ENCODE measurements around the gene TRAM2. TPM values are rescaled to one million over a fixed set of nuclear protein-coding genes. Genes with fewer than 3 reads are reported as not detected.

TRAM2 gene
- total RNA-seq, 2 donors from 2014 or later = 19.1 to 21.2 TPM

DNA sequence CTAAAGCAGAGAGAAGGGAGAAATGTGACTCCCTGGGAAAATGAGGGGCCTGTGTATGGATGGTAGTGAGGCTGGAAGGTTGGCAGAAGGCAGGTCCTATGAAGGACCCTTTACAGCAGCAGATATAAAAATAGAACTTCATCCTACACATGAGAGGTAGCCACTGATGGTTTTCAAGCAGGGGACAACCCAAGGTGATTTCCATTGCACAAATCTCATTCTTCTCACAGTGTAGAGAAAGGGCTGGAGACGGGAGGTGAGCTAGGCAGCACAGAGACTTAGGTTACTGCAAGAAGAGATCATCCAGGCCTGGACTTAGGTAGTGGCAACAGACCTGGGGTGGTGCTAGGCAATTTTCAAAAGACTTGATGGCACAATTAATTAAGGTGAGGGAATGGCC is 30.7 kb downstream of the TRAM2 start:
- Histone ChIP-seq H3K4me3 (no peak overlapping the region), H3K27ac (no peak overlapping the region), H3K9me3 (no peaks in the 10 kb centered on the region), H3K4me1 (peaks cover 25% of the 10 kb centered on the region), H3K36me3 (no peaks in the 10 kb centered on the region), H3K9ac (ENCODE audit: low read depth in 2 of 2, low read length in 2 of 2) (no peak overlapping the region), H3K27me3 (no peaks in the 10 kb centered on the region)
- intact Hi-C loops (cut with DNase I) = no loop called here
- TF ChIP-seq, protein P1, sequence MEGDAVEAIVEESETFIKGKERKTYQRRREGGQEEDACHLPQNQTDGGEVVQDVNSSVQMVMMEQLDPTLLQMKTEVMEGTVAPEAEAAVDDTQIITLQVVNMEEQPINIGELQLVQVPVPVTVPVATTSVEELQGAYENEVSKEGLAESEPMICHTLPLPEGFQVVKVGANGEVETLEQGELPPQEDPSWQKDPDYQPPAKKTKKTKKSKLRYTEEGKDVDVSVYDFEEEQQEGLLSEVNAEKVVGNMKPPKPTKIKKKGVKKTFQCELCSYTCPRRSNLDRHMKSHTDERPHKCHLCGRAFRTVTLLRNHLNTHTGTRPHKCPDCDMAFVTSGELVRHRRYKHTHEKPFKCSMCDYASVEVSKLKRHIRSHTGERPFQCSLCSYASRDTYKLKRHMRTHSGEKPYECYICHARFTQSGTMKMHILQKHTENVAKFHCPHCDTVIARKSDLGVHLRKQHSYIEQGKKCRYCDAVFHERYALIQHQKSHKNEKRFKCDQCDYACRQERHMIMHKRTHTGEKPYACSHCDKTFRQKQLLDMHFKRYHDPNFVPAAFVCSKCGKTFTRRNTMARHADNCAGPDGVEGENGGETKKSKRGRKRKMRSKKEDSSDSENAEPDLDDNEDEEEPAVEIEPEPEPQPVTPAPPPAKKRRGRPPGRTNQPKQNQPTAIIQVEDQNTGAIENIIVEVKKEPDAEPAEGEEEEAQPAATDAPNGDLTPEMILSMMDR (IDR thresholded peaks at IDR 0.05) = no peak
- DNase-seq = no peak

- DNase-seq = no peak
- intact Hi-C loops (cut with DNase I) = no loop called here
- no peaks in the 10 kb centered on the region for H3K27me3 ChIP-seq
- no peaks in the 10 kb centered on the region for H3K36me3 ChIP-seq
- TF ChIP-seq, protein P1 (IDR thresholded peaks at IDR 0.05) = no peak
- H3K4me1 ChIP-seq = peaks cover 20% of the 10 kb centered on the region
- H3K4me3 ChIP-seq = no peak overlapping the region
- H3K9ac ChIP-seq (ENCODE audit: low read depth in 2 of 2, low read length in 2 of 2) = no peak overlapping the region
- H3K9me3 ChIP-seq = no peaks in the 10 kb centered on the region
- H3K27ac ChIP-seq = no peak overlapping the region
Measured at GRCh38 chr6:52545406-52546119, 31.3 kb downstream of the TRAM2 start.

- Histone ChIP-seq H3K27ac (no peak overlapping the region), H3K27me3 (no peaks in the 10 kb centered on the region), H3K36me3 (no peaks in the 10 kb centered on the region), H3K4me1 (peaks cover 18% of the 10 kb centered on the region), H3K9me3 (no peaks in the 10 kb centered on the region), H3K4me3 (no peak overlapping the region), H3K9ac (ENCODE audit: low read depth in 2 of 2, low read length in 2 of 2) (no peak overlapping the region)
- DNase-seq = no peak
- TF ChIP-seq, protein P1 (IDR thresholded peaks at IDR 0.05) = no peak
- intact Hi-C loops (cut with DNase I) = no loop called here
Measured at GRCh38 chr6:52544602-52545405, 32.1 kb downstream of the TRAM2 start.

- intact Hi-C loops (cut with DNase I) = no loop called here
- no peak overlapping the region for H3K27ac ChIP-seq
- no peaks in the 10 kb centered on the region for H3K9me3 ChIP-seq
- peaks cover 13% of the 10 kb centered on the region for H3K4me1 ChIP-seq
- TF ChIP-seq, protein P1 (IDR thresholded peaks at IDR 0.05) = no peak
- no peak for DNase-seq
- no peak overlapping the region for H3K4me3 ChIP-seq
- H3K27me3 ChIP-seq = no peaks in the 10 kb centered on the region
- no peak overlapping the region for H3K9ac ChIP-seq (ENCODE audit: low read depth in 2 of 2, low read length in 2 of 2)
- H3K36me3 ChIP-seq = no peaks in the 10 kb centered on the region
Measured at GRCh38 chr6:52543729-52544601, 32.9 kb downstream of the TRAM2 start.

GRCh38 chr6:52543262-52543661 is 33.6 kb downstream of the TRAM2 start:
- Histone ChIP-seq H3K4me3 (no peak overlapping the region), H3K9ac (ENCODE audit: low read depth in 2 of 2, low read length in 2 of 2) (no peak overlapping the region), H3K36me3 (no peaks in the 10 kb centered on the region), H3K4me1 (peaks cover 13% of the 10 kb centered on the region), H3K27me3 (no peaks in the 10 kb centered on the region), H3K27ac (no peak overlapping the region), H3K9me3 (no peaks in the 10 kb centered on the region)
- DNase-seq = no peak
- intact Hi-C loops (cut with DNase I) = no loop called here
- TF ChIP-seq, protein P1 (IDR thresholded peaks at IDR 0.05) = no peak

Data from colonic mucosa (tissue), 4 donors.